SU-DHL-6 (cell line): ENCODE results near the gene S100PBP.
A peak's percentile ranks its signal among the peaks of the same experiment; 100 is the strongest.

Experiments used
- H2AFZ ChIP-seq: fragments of 200-600 bp; sonication (generic); 2 replicates; pipeline ENCODE4 v1.6.1; 2014; ENCODE audit warnings: low read depth, mild to moderate bottlenecking, moderate library complexity, mixed read lengths, antibody characterized with exemption, low read length; ENCODE audit not compliant: severe bottlenecking
- H3F3A ChIP-seq: fragments of 200-600 bp; shearing (Covaris generic); 2 replicates; pipeline ENCODE4 v1.6.0; 2016; ENCODE audit warnings: antibody characterized with exemption, mild to moderate bottlenecking; ENCODE audit not compliant: insufficient read depth
- H3K27ac ChIP-seq: fragments of 200-600 bp; sonication (generic); 2 replicates; pipeline ENCODE4 v1.5.1; 2016; ENCODE audit warnings: low read depth, mild to moderate bottlenecking, low read length, moderate library complexity, mixed read lengths
- H3K27me3 ChIP-seq: fragments of 200-600 bp; sonication (generic), shearing (Covaris generic); 2 replicates; pipeline ENCODE4 v1.6.0; 2014; ENCODE audit warnings: mild to moderate bottlenecking, low read length
- H3K36me3 ChIP-seq: fragments of 200-600 bp; sonication (generic); 2 replicates; pipeline ENCODE4 v1.6.1; 2014; ENCODE audit warnings: mild to moderate bottlenecking, low read length, mixed read lengths
- H3K4me2 ChIP-seq: fragments of 300-600, 200-600 bp; shearing (Covaris generic), sonication (generic); 2 replicates; pipeline ENCODE4 v1.6.0; 2014; ENCODE audit warnings: low read length, low read depth, mild to moderate bottlenecking; ENCODE audit not compliant: poor library complexity, severe bottlenecking
- H3K4me3 ChIP-seq: fragments of 200-600 bp; sonication (generic); 2 replicates; pipeline ENCODE4 v1.5.1; 2014; ENCODE audit warnings: antibody characterized with exemption, low read length, mild to moderate bottlenecking, mixed read lengths; ENCODE audit not compliant: insufficient read depth, poor library complexity, severe bottlenecking
- H3K79me2 ChIP-seq: fragments of 200-600 bp; sonication (generic); 2 replicates; pipeline ENCODE4 v1.6.1; 2014; ENCODE audit warnings: mild to moderate bottlenecking, low read length, moderate library complexity; ENCODE audit not compliant: insufficient read depth
- H3K9ac ChIP-seq: fragments of 200-600 bp; sonication (generic); 2 replicates; pipeline ENCODE4 v1.7.0; 2014; ENCODE audit warnings: mild to moderate bottlenecking, low read length
- H3K9me2 ChIP-seq: fragments of 200-600 bp; sonication (generic); replicated peaks from 2 replicates; pipeline ENCODE4 v1.6.1; 2014; ENCODE audit warnings: low read length; ENCODE audit not compliant: insufficient read depth
- H3K9me3 ChIP-seq: fragments of 200-600 bp; sonication (generic); 2 replicates; pipeline ENCODE4 v1.6.1; 2014; ENCODE audit warnings: low read length, mixed read lengths; ENCODE audit not compliant: insufficient read depth
- H4K20me1 ChIP-seq: fragments of 200-600 bp; sonication (generic); 2 replicates; pipeline ENCODE4 v1.6.1; 2014; ENCODE audit warnings: low read depth, mild to moderate bottlenecking, antibody characterized with exemption, low read length, moderate library complexity, mixed read lengths
- CTCF ChIP-seq: fragments of 200-600 bp; sonication (generic); IDR thresholded peaks from one replicate; pipeline ENCODE4 v1.5.1; 2017; ENCODE audit warnings: antibody characterized with exemption, mild to moderate bottlenecking, low read length, moderate library complexity; ENCODE audit not compliant: insufficient read depth, poor library complexity, severe bottlenecking
- EZH2phosphoT487 ChIP-seq: fragments of 200-600 bp; sonication (generic), shearing (Covaris generic); conservative IDR thresholded peaks from 2 replicates; pipeline ENCODE4 v1.6.1; 2018; ENCODE audit warnings: mild to moderate bottlenecking, antibody characterized with exemption, low read length, moderate library complexity, mixed read lengths

Gene S100PBP

GRCh38 chr1:32811917-32812316 lies 5.5 kb upstream of the S100PBP start:
- Histone ChIP-seq H3K4me2 (no peak overlapping the region), H2AFZ (no peak overlapping the region), H3K36me3 (peaks cover 29% of the 10 kb centered on the region; the same call in 1 of the 2 replicates), H3K27me3 (no peaks in the 10 kb centered on the region), H3K9me2 (no peaks in the 10 kb centered on the region), H3K79me2 (peaks cover 88% of the 10 kb centered on the region), H3K9me3 (no peaks in the 10 kb centered on the region), H3K9ac (no peak overlapping the region), H3F3A (peaks cover 4% of the 10 kb centered on the region; the same call in 1 of the 2 replicates), H3K4me3 (no peak overlapping the region), H3K27ac (no peak overlapping the region), H4K20me1 (peaks cover 12% of the 10 kb centered on the region; the same call in 1 of the 2 replicates)
- no peak for TF ChIP-seq EZH2phosphoT487
- no peak for TF ChIP-seq CTCF

GRCh38 chr1:32813941-32814739 lies 3.3 kb upstream of the S100PBP start:
- Histone ChIP-seq H3F3A (peaks cover 16% of the 10 kb centered on the region), H3K4me2 (no peak overlapping the region), H3K27ac (no peak overlapping the region), H3K9me3 (no peaks in the 10 kb centered on the region), H3K36me3 (peaks cover 15% of the 10 kb centered on the region; the same call in 1 of the 2 replicates), H3K9me2 (no peaks in the 10 kb centered on the region), H3K4me3 (no peak overlapping the region), H3K9ac (no peak overlapping the region), H2AFZ (no peak overlapping the region), H3K27me3 (no peaks in the 10 kb centered on the region), H3K79me2 (peaks cover 77% of the 10 kb centered on the region), H4K20me1 (peaks cover 11% of the 10 kb centered on the region; the same call in 1 of the 2 replicates)
- no peak for TF ChIP-seq EZH2phosphoT487
- TF ChIP-seq CTCF, result no peak

DNA sequence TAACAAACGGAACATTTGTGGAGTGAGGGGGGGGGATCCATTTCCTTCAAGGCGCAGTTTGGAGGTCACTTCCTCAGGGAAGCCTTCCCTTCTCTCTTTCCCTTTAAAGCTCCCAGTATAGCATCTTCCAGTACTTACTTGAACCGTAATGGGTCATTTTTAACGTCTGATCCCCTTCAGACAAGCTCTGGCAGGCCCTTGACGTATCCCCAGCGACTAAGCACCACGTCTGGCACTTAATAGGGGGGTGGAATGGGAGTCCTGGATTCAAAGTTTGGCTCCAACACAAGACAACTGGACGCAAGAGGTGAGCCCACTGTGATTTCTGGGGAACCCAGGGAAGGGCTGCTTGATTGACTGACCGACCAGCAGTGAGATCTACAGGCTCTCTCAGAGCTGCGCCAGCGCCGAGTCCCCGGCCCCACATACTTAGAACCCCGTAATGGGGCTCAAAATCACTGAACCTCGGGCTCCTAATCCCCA lies 736 bp upstream of the S100PBP start:
- Histone ChIP-seq H3K4me2 (peak overlapping the region; percentile 93), H3K27ac (peak overlapping the region; percentile 72), H2AFZ (no peak overlapping the region), H3K9ac (peak overlapping the region; percentile 90), H3K36me3 (peaks cover 6% of the 10 kb centered on the region; the same call in 1 of the 2 replicates), H3K79me2 (peaks cover 60% of the 10 kb centered on the region), H3K27me3 (no peaks in the 10 kb centered on the region), H3K9me2 (no peaks in the 10 kb centered on the region), H3F3A (peaks cover 17% of the 10 kb centered on the region), H3K9me3 (no peaks in the 10 kb centered on the region), H4K20me1 (peaks cover 8% of the 10 kb centered on the region; the same call in 1 of the 2 replicates), H3K4me3 (peak overlapping the region; percentile 82)
- TF ChIP-seq EZH2phosphoT487, result no peak
